ENCODE results near the gene KIF3A.
"Not testable (repeated sequence)": the region's sequence is repeated elsewhere in the genome, so short reads cannot be mapped to it uniquely, and the experiment has no call there.

The KIF3A gene

GRCh38 chr5:132714456-132715307 lies 22.7 kb downstream of the KIF3A start:
- DNase-seq: no peak

GRCh38 chr5:132708645-132709044 lies 28.7 kb downstream of the KIF3A start:
- DNase-seq: no peak

GRCh38 chr5:132704875-132705274 lies 32.5 kb downstream of the KIF3A start:
- no peak for DNase-seq

DNA sequence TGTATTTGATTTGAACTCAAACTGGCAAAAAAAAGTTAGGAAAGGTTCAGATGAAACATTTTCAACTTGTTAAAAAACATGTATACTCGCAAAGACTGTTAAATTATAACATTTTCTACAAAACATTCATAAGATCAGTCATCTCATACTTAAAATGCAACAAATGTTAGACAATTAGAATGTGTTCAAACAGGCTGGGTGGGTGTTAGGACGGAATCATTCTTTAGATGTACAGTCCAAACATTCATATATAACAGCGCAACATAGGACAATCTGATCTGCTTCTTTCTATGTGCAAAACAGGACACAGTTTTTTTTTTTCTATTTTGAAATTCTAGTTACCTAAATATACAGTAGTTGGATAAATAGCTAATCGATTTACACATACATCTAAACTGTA lies 41.4 kb downstream of the KIF3A start:
- DNase-seq: no peak

DNA sequence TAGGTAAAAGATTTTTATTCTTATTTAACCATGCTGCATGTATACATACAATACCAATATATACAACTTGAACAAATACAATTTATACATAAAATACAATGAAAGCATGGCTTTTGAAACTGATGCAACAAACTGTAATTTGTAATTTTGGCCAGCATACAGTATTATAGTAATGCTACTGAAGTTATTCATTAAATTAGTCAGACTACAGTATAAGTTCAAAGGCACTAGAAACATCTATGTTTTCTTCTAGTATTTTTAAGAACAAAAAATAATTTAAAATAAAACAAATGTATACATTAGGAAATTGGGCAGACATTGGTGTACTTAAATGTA lies 44.7 kb downstream of the KIF3A start:
- no peak for DNase-seq

GRCh38 chr5:132691755-132692631 lies 45.4 kb downstream of the KIF3A start:
- DNase-seq: not testable (repeated sequence)

DNA sequence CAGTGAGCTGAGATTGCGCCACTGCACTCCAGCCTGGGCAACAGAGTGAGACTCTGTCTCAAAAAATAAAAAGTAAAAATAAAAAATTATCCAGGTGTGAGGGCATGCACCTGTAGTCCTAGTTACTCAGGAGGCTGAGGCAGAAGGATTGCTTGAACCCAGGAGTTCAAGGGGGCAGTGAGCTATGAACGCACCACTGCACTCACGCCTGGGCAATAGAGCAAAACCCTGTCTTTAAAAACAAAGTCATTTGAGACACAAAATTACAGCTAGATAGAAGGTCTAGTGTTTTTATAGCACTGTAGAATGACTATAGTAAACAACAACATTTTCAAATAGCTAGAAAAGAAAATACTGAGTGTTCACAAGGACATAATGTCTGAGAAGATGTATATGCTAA lies 47.2 kb downstream of the KIF3A start:
- DNase-seq: no peak

GRCh38 chr5:132689513-132689912 lies 47.8 kb downstream of the KIF3A start:
- DNase-seq: no peak

DNA sequence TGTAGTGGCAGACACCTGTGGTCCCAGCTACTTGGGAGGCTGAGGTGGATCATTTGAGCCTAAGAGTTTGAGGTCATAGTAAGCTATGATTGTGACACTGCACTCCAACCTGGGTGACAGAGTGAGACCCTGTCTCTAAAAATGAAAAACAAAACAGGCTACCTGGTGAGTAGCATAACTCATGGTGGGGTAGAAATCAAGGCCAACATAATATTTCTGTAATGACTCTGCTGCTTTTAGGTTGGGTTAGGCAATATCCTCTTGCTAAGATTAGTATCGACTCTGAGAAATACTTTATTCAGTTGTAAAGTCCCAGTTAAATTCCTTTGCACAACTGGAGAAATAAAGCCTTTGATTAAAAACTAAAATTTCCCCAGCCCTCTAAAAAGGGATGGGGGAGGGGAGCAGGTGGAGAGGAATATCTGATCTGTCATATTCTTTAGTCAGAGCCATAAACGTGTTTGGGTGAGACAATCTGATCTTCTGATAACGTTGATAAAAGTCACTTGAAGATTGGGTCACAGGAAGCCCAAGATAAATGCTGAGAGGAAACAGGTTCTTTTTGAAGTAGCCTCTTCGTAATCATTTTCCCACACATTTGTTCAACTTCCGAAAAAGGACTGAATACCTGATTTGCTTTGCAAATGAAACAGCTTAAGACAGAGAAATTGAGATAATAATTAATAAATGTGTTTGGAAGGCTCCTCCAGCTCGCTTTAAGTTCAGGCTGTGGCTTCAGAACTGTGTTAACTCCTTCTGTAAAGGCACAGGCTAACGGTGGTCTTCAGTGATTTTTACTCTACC lies 48.6 kb downstream of the KIF3A start:
- DNase-seq: peak; percentile 31

DNA sequence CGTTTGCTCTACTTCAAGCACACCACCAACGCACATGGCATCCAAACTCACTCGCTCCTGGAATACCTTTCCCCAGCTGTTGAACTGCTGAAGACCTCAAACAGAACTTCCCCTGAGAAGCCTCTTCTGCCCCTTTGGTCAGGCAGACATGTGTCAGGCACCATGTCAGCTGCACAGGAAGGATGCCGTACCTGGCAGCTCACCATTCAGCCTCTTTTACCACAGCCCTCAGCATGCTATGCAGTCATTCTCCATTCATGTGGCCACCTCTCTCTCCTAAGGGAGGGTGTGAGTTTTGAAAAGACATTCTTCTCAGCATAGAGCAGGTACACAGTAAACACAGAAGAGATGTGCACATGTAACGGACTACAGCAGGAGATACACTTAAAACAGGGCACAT lies 49.4 kb downstream of the KIF3A start:
- DNase-seq: no peak

- no peak for DNase-seq
Measured at GRCh38 chr5:132686193-132686592, 51.2 kb downstream of the KIF3A start.

DNA sequence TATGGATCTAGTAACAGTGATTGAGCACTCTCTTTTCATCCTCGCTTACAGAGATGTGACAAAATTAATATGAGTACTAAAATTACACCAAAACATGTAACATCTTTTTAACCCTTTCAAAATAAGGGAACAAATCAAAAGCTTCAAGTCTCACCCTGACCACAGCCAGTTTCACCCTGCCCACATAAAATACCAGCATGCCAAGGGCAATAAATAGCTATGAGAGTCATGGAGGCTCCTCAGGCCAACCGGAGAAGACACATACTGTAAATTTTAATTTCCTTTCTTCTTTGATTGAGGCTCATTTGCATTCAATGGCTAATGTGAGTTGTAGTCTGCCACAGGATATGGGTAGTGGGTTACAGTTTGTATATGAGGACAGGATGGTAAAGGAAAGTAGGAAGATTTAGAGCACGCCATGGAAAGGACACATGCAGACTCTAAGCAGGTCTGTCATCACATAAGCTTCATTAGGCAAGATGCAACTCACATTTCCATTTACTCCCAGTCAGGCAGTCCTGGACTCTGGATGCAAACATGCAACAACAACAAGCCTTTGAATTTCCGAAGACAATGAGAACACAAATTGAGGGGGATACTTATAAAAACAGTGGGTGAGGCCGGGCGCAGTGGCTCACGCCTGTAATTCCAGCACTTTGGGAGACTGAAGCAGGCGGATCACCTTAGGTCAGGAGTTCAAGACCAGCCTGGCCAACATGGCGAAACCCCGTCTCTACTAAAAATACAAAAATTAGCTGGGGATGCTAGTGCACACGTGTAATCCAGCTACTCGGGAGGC lies 52.2 kb downstream of the KIF3A start:
- no peak for DNase-seq

DNA sequence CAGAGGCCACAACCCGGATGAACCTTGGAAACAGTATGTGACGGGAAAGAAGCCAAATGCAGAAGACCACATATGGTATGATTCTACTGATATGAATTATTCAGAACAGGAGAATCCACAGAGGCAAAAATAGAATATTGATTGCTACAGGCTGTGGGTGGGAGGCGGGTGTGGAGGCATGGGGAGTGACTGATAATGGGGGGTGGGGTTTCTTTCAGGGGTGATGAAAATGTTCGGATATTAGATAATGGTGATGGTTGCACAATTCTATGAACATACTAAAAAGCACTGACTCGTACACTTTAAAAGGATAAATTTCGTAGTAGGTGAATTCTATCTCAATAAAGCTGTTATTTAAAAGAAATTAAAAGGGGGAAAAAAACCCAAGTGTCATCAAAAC lies 52.9 kb downstream of the KIF3A start:
- DNase-seq: no peak

GRCh38 chr5:132681983-132682382 lies 55.4 kb downstream of the KIF3A start:
- DNase-seq: no peak

DNA sequence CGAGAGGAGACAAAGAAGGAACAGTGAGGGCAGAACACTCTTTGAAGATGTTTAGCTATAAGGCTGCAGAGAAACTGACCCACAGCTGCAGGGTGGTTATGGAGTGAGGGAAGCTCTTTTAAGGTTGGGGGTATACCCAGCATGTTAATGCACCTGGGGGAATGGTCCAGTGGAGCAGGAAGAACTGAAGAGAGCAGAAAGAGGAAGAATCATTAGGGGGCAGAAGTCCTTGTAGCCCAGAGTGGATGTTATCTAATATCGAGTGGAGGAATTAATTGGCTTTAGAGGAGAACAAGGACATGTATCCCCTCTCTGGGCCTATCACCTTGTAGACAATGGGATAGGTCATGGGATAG lies 55.9 kb downstream of the KIF3A start:
- DNase-seq: no peak

- no peak for DNase-seq
Measured at GRCh38 chr5:132680780-132681475, 56.4 kb downstream of the KIF3A start.

GRCh38 chr5:132679717-132680380 lies 57.5 kb downstream of the KIF3A start:
- no peak for DNase-seq

DNA sequence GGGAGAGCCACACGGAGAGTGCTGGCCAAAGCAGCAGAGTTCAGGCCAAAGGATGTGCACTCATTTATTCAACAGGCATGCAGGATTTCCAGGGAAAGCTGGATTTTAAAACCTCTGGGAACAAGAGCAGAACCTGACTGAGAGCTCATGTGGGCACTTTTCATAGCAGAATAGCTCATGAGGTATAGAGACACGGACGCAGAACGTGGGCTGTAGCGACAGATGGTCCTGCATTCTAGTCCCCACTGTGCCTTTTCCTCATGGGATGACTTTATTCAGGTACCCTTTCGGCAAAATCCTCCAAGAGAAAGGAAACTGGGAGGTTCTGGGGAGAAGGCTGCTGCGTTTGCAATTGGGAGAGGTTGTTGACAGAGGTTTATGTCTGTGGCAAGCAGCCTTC lies 58.2 kb downstream of the KIF3A start:
- no peak for DNase-seq

DNA sequence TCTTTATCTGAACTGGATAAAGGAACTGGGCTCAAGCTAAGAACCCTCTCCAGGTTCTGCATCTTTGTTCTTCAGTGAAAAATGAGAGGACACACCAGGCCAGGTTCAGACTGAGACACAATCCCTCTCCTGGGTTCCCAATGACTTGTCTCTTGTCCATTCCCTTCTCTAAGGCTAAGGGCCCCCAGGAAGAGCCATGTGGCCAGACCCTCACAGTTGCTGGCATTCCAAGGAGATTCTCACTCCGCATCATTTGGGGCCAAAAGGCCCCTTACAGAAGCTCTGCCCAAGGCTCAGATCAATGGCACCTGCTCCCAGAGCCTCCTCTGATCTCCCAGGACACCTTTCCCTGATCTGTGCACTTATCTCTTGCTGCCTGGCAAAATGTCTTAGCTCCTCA lies 58.6 kb downstream of the KIF3A start:
- no peak for DNase-seq

- DNase-seq: no peak
Measured at GRCh38 chr5:132677682-132678400, 59.5 kb downstream of the KIF3A start.

GRCh38 chr5:132677191-132677590 lies 60.2 kb downstream of the KIF3A start:
- no peak for DNase-seq

All from GF-D8 (cell line).